OCI-LY1 (cell line): ENCODE measurements around the gene SHANK3.
"Not testable (repeated sequence)": the region's sequence is repeated elsewhere in the genome, so short reads cannot be mapped to it uniquely, and the experiment has no call there.

Experiments used
- CTCF ChIP-seq: fragments of 200-600 bp; sonication (generic), shearing (Covaris generic); IDR thresholded peaks from 2 replicates; pipeline ENCODE4 v1.5.1; 2017; ENCODE audit warnings: mild to moderate bottlenecking, antibody characterized with exemption, low read length, moderate library complexity, mixed read lengths
- EZH2 ChIP-seq: fragments of 200-600 bp; sonication (generic), shearing (Covaris generic); IDR thresholded peaks from 2 replicates; pipeline ENCODE4 v1.8.0; 2017; ENCODE audit warnings: borderline replicate concordance, mixed run types, mild to moderate bottlenecking, antibody characterized with exemption, low read length, moderate library complexity, mixed read lengths

- TF ChIP-seq CTCF, EZH2: not testable (repeated sequence)
Measured at GRCh38 chr22:50654664-50655063, 18.0 kb upstream of the SHANK3 start.
